ENCODE results near the gene CYP2C18.

The CYP2C18 gene

DNA sequence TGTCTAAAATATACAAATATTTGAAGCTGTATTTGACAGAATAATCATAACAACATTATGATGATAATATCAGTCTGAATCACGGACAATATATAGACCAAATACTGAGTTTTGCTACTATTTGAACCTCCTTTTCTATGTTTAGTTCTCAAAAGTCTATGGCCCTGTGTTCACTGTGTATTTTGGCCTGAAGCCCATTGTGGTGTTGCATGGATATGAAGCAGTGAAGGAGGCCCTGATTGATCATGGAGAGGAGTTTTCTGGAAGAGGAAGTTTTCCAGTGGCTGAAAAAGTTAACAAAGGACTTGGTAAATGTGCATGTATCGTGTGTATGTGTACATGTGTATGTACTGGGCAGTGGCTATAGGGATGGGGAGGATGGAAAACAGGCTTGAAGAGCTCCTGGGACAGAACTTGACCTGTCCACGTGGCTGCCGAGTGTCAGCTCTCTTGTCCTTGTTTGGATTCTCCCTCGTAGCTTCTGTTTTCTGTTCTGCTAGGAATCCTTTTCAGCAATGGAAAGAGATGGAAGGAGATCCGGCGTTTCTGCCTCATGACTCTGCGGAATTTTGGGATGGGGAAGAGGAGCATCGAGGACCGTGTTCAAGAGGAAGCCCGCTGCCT, 4.2 kb downstream of the CYP2C18 start:
- H3K27ac ChIP-seq (ENCODE audit: low read depth, low read length), result no peak overlapping the region
- no peak overlapping the region for H2BK12ac ChIP-seq (ENCODE audit: low read length)
- H2BK5ac ChIP-seq (ENCODE audit: low read depth, low read length, poor library complexity), result peak overlapping the region; percentile 49
- H3K18ac ChIP-seq (ENCODE audit: low read length), result no peak overlapping the region
- H3K79me2 ChIP-seq (ENCODE audit: control insufficient read depth, insufficient read depth, low read length, poor library complexity), result no peaks in the 10 kb centered on the region
- no peak overlapping the region for H2AK5ac ChIP-seq (ENCODE audit: low read length)
- no peak overlapping the region for H3K9ac ChIP-seq (ENCODE audit: low read length)
- no peak overlapping the region for H3K14ac ChIP-seq (ENCODE audit: low read length)
- no peak overlapping the region for H4K91ac ChIP-seq (ENCODE audit: low read depth, low read length)
- no peak overlapping the region for H3K4me3 ChIP-seq (ENCODE audit: low read depth, low read length)
- H3K4me2 ChIP-seq (ENCODE audit: low read length), result no peak overlapping the region
- H3K23ac ChIP-seq (ENCODE audit: low read length), result no peak overlapping the region
- no CpG with 5 or more reads among the region's 11 CpGs for WGBS (ENCODE audit: extremely low coverage, insufficient coverage, insufficient read length)
- no peaks in the 10 kb centered on the region for H3K79me1 ChIP-seq (ENCODE audit: low read length)
- H4K12ac ChIP-seq (ENCODE audit: low read depth, low read length), result no peak overlapping the region
- H3K36me3 ChIP-seq (ENCODE audit: control insufficient read depth in 1 of 2, insufficient read depth in 2 of 2, low read length in 2 of 2), result no peaks in the 10 kb centered on the region
- no peaks in the 10 kb centered on the region for H3K9me3 ChIP-seq (ENCODE audit: insufficient read depth, low read depth, low read length)
- H2BK120ac ChIP-seq (ENCODE audit: insufficient read depth, low read length, poor library complexity), result no peak overlapping the region
- H3K4me1 ChIP-seq (ENCODE audit: control insufficient read depth in 1 of 2, insufficient read depth in 2 of 2, low read length in 2 of 2), result peaks cover 0 to 5% of the 10 kb centered on the region in 2 experiments
- no peak overlapping the region for H3K4ac ChIP-seq (ENCODE audit: low read depth, low read length)
- H3K27me3 ChIP-seq (ENCODE audit: insufficient read depth, low read length), result no peaks in the 10 kb centered on the region
- no peak overlapping the region for H4K8ac ChIP-seq (ENCODE audit: low read depth, low read length)
- no peak for DNase-seq
- H2AFZ ChIP-seq (ENCODE audit: insufficient read depth, low read length, poor library complexity), result no peak overlapping the region

DNA sequence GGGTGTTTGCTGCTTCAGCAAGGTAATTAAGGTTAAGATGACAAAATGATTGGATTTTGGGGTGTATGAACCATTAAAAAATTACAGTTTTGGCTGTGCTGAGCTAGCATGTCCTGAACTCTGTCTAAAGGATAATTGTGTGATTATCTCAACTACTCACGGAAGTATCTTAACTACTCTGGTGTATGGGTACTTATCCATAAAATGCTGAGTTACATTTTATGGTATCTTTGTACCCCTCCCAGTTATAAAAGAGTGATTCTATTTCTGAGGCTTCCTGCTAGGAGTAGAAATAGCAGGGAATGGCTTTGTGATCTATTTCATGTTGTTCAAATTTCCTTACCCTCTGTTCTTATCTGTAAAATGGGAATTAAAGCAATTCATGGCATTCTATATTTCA, 22.6 kb downstream of the CYP2C18 start:
- Histone ChIP-seq H3K79me1 (ENCODE audit: low read length) (no peaks in the 10 kb centered on the region), H4K8ac (ENCODE audit: low read depth, low read length) (no peak overlapping the region), H2BK12ac (ENCODE audit: low read length) (no peak overlapping the region), H4K12ac (ENCODE audit: low read depth, low read length) (no peak overlapping the region), H2BK120ac (ENCODE audit: insufficient read depth, low read length, poor library complexity) (no peak overlapping the region), H3K4me1 (ENCODE audit: control insufficient read depth in 1 of 2, insufficient read depth in 2 of 2, low read length in 2 of 2) (no peaks in the 10 kb centered on the region), H3K23ac (ENCODE audit: low read length) (no peak overlapping the region), H3K18ac (ENCODE audit: low read length) (no peak overlapping the region), H3K4me3 (ENCODE audit: low read depth, low read length) (no peak overlapping the region), H4K91ac (ENCODE audit: low read depth, low read length) (no peak overlapping the region), H2BK5ac (ENCODE audit: low read depth, low read length, poor library complexity) (no peak overlapping the region), H3K4ac (ENCODE audit: low read depth, low read length) (no peak overlapping the region), H2AK5ac (ENCODE audit: low read length) (no peak overlapping the region), H3K14ac (ENCODE audit: low read length) (no peak overlapping the region), H3K27ac (ENCODE audit: low read depth, low read length) (no peak overlapping the region), H3K79me2 (ENCODE audit: control insufficient read depth, insufficient read depth, low read length, poor library complexity) (no peaks in the 10 kb centered on the region), H3K4me2 (ENCODE audit: low read length) (no peak overlapping the region), H2AFZ (ENCODE audit: insufficient read depth, low read length, poor library complexity) (no peak overlapping the region), H3K36me3 (ENCODE audit: control insufficient read depth in 1 of 2, insufficient read depth in 2 of 2, low read length in 2 of 2) (no peaks in the 10 kb centered on the region), H3K9ac (ENCODE audit: low read length) (no peak overlapping the region), H3K27me3 (ENCODE audit: insufficient read depth, low read length) (no peaks in the 10 kb centered on the region), H3K9me3 (ENCODE audit: insufficient read depth, low read depth, low read length) (no peaks in the 10 kb centered on the region)
- DNase-seq, result no peak
- WGBS (ENCODE audit: extremely low coverage, insufficient coverage, insufficient read length), result no CpG with 5 or more reads among the region's 1 CpG

DNA sequence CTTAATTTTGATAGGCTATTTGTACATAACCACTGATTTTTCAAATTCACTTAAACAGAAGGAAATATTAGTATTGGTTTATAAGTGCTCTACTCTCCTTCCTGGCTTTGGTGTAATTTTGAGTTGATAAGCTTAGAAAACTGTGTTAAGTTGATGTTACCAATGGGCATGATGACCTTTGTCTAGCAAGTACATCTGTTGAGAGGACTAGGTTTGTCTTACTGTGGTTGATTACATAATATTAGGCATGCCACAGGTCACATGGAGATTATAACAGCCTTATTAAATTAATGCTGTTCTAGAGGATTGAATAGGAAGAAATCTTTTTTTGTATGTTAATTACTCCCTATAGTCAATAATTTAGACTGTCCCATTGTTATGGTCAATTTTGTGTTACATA, 27.0 kb downstream of the CYP2C18 start:
- no peak overlapping the region for H4K12ac ChIP-seq (ENCODE audit: low read depth, low read length)
- H4K91ac ChIP-seq (ENCODE audit: low read depth, low read length), result no peak overlapping the region
- H3K4me2 ChIP-seq (ENCODE audit: low read length), result no peak overlapping the region
- H2BK12ac ChIP-seq (ENCODE audit: low read length), result no peak overlapping the region
- H3K18ac ChIP-seq (ENCODE audit: low read length), result no peak overlapping the region
- H2AK5ac ChIP-seq (ENCODE audit: low read length), result no peak overlapping the region
- H4K8ac ChIP-seq (ENCODE audit: low read depth, low read length), result no peak overlapping the region
- H3K36me3 ChIP-seq (ENCODE audit: control insufficient read depth in 1 of 2, insufficient read depth in 2 of 2, low read length in 2 of 2), result no peaks in the 10 kb centered on the region
- H2BK5ac ChIP-seq (ENCODE audit: low read depth, low read length, poor library complexity), result no peak overlapping the region
- H3K27me3 ChIP-seq (ENCODE audit: insufficient read depth, low read length), result no peaks in the 10 kb centered on the region
- no peak overlapping the region for H2BK120ac ChIP-seq (ENCODE audit: insufficient read depth, low read length, poor library complexity)
- DNase-seq, result no peak
- H3K9ac ChIP-seq (ENCODE audit: low read length), result no peak overlapping the region
- H3K27ac ChIP-seq (ENCODE audit: low read depth, low read length), result no peak overlapping the region
- no peak overlapping the region for H3K4ac ChIP-seq (ENCODE audit: low read depth, low read length)
- H3K14ac ChIP-seq (ENCODE audit: low read length), result no peak overlapping the region
- no peak overlapping the region for H3K23ac ChIP-seq (ENCODE audit: low read length)
- no peak overlapping the region for H3K4me3 ChIP-seq (ENCODE audit: low read depth, low read length)
- H3K4me1 ChIP-seq (ENCODE audit: control insufficient read depth in 1 of 2, insufficient read depth in 2 of 2, low read length in 2 of 2), result no peaks in the 10 kb centered on the region
- no peaks in the 10 kb centered on the region for H3K79me2 ChIP-seq (ENCODE audit: control insufficient read depth, insufficient read depth, low read length, poor library complexity)
- no peaks in the 10 kb centered on the region for H3K9me3 ChIP-seq (ENCODE audit: insufficient read depth, low read depth, low read length)
- H2AFZ ChIP-seq (ENCODE audit: insufficient read depth, low read length, poor library complexity), result no peak overlapping the region
- H3K79me1 ChIP-seq (ENCODE audit: low read length), result no peaks in the 10 kb centered on the region

DNA sequence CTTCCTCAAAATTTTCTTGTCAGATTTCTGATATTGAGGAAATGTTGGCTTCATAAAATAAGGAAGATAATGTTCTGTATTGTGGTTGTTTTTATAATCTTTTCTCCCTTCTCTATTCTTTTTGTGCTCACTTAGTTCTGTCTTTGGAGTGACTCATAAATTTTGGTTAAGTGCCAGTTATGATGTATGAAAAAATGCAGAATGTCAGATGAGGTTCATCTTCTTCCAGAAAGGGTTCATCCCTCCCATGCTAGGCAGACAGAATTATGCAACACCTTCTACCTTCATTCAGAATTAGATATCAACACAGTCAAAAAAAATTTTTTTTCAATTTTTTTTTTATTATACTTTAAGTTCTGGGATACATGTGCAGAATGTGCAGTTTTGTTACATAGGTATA, 42.3 kb downstream of the CYP2C18 start:
- DNase-seq, result no peak
- Histone ChIP-seq H3K9ac (ENCODE audit: low read length) (no peak overlapping the region), H3K27ac (ENCODE audit: low read depth, low read length) (no peak overlapping the region), H3K4me1 (ENCODE audit: control insufficient read depth in 1 of 2, insufficient read depth in 2 of 2, low read length in 2 of 2) (no peaks in the 10 kb centered on the region), H2BK12ac (ENCODE audit: low read length) (no peak overlapping the region), H4K12ac (ENCODE audit: low read depth, low read length) (no peak overlapping the region), H3K36me3 (ENCODE audit: control insufficient read depth in 1 of 2, insufficient read depth in 2 of 2, low read length in 2 of 2) (no peaks in the 10 kb centered on the region), H3K4me2 (ENCODE audit: low read length) (no peak overlapping the region), H3K23ac (ENCODE audit: low read length) (no peak overlapping the region), H3K9me3 (ENCODE audit: insufficient read depth, low read depth, low read length) (no peaks in the 10 kb centered on the region), H3K4me3 (ENCODE audit: low read depth, low read length) (no peak overlapping the region), H3K18ac (ENCODE audit: low read length) (no peak overlapping the region), H3K27me3 (ENCODE audit: insufficient read depth, low read length) (no peaks in the 10 kb centered on the region), H3K79me2 (ENCODE audit: control insufficient read depth, insufficient read depth, low read length, poor library complexity) (no peaks in the 10 kb centered on the region), H3K14ac (ENCODE audit: low read length) (no peak overlapping the region), H4K8ac (ENCODE audit: low read depth, low read length) (no peak overlapping the region), H2BK120ac (ENCODE audit: insufficient read depth, low read length, poor library complexity) (no peak overlapping the region), H4K91ac (ENCODE audit: low read depth, low read length) (no peak overlapping the region), H2AK5ac (ENCODE audit: low read length) (no peak overlapping the region), H3K79me1 (ENCODE audit: low read length) (no peaks in the 10 kb centered on the region), H2BK5ac (ENCODE audit: low read depth, low read length, poor library complexity) (no peak overlapping the region), H2AFZ (ENCODE audit: insufficient read depth, low read length, poor library complexity) (no peak overlapping the region), H3K4ac (ENCODE audit: low read depth, low read length) (no peak overlapping the region)

Data from trophoblast cell (in vitro differentiated cells and primary cell).